IMR-90 (cell line): ENCODE measurements around the gene GATA2. TPM values are rescaled to one million over a fixed set of nuclear protein-coding genes. Genes with fewer than 3 reads are reported as not detected.

ENCODE experiments used
- ATAC-seq: fragments of 200-7000 bp; cut with Tn5 transposase; 2 replicates; pipeline ENCODE4 v1.9.1; 2020; ENCODE audit warnings: low read depth, mild to moderate bottlenecking, moderate library complexity
- BruUV-seq: library from RNA; stranded (reverse); fragments of 400-500 nt; replicated peaks from 2 replicates; lab custom pipeline; 2021; lab: Mats Ljungman, UMichigan
- CTCF ChIA-PET: fragments of 300-600 bp; formaldehyde crosslinking; extraction: SDS; loops from one replicate; lab custom pipeline; 2021; ENCODE audit warnings: antibody characterized with exemption; lab: Yijun Ruan, JAX
- POLR2A ChIA-PET: fragments of 300-600 bp; sonication (Branson Sonifier 250); formaldehyde crosslinking; loops from one replicate; lab custom pipeline; 2022; ENCODE audit warnings: antibody characterized with exemption; ENCODE audit not compliant: unreplicated experiment; lab: Charles Lee
- DNase-seq: peaks from one replicate; pipeline ENCODE4 v3.0.0; 2013
- H2AFZ ChIP-seq: replicated peaks from 2 replicates; pipeline ENCODE3; 2013; ENCODE audit warnings: low read length, mild to moderate bottlenecking; ENCODE audit not compliant: poor library complexity
- H2AK5ac ChIP-seq: 2 replicates; pipeline ENCODE4 v1.6.1; 2013; ENCODE audit warnings: low read depth, low read length, inconsistent platforms
- H2AK9ac ChIP-seq: replicated peaks from 2 replicates; pipeline ENCODE3; 2013; ENCODE audit warnings: mild to moderate bottlenecking, low read depth, low read length, moderate library complexity; ENCODE audit not compliant: poor library complexity
- H2BK120ac ChIP-seq: 2 replicates; pipeline ENCODE4 v1.6.1; 2013; ENCODE audit warnings: low read depth, low read length, inconsistent platforms
- H2BK15ac ChIP-seq: 3 replicates; pipeline ENCODE4 v1.6.1; 2013; ENCODE audit warnings: low read depth, low read length, inconsistent platforms
- H2BK20ac ChIP-seq: 2 replicates; pipeline ENCODE4 v1.6.1; 2013; ENCODE audit warnings: low read depth, mild to moderate bottlenecking, inconsistent platforms, low read length, moderate library complexity
- H2BK5ac ChIP-seq: 2 replicates; pipeline ENCODE4 v1.6.1; 2013; ENCODE audit warnings: mild to moderate bottlenecking, low read depth, low read length, inconsistent platforms; ENCODE audit not compliant: poor library complexity, severe bottlenecking
- H3K14ac ChIP-seq: replicated peaks from 2 replicates; pipeline ENCODE4 v1.6.1; 2013; ENCODE audit warnings: low read depth, low read length, inconsistent platforms
- H3K18ac ChIP-seq: 2 replicates; pipeline ENCODE4 v1.6.1; 2013; ENCODE audit warnings: low read depth, low read length, control low read depth
- H3K23ac ChIP-seq: 2 replicates; pipeline ENCODE4 v1.6.1; 2013; ENCODE audit warnings: low read depth, low read length, inconsistent platforms
- H3K27ac ChIP-seq: 2 replicates; pipeline ENCODE4 v1.5.1; 2013; ENCODE audit warnings: mild to moderate bottlenecking, control low read depth, low read length; ENCODE audit not compliant: insufficient read depth
- H3K27me3 ChIP-seq: 2 replicates; pipeline ENCODE4 v1.6.1; 2013; ENCODE audit warnings: low read length; ENCODE audit not compliant: control insufficient read depth, insufficient read depth
- H3K36me3 ChIP-seq: 2 replicates; pipeline ENCODE4 v1.6.1; 2013; ENCODE audit warnings: low read length, mixed read lengths; ENCODE audit not compliant: control insufficient read depth, insufficient read depth
- H3K4ac ChIP-seq: 2 replicates; pipeline ENCODE4 v1.6.1; 2013; ENCODE audit warnings: low read depth, low read length, inconsistent platforms
- H3K4me1 ChIP-seq: 2 replicates; pipeline ENCODE4 v1.6.1; 2013; ENCODE audit warnings: low read length, mixed read lengths; ENCODE audit not compliant: control insufficient read depth, insufficient read depth
- H3K4me2 ChIP-seq: 2 replicates; pipeline ENCODE4 v1.6.1; 2013; ENCODE audit warnings: low read depth, mild to moderate bottlenecking, control low read depth, low read length, moderate library complexity
- H3K4me3 ChIP-seq: 2 replicates; pipeline ENCODE4 v1.5.1; 2013; ENCODE audit warnings: low read depth, mild to moderate bottlenecking, control low read depth, low read length, moderate library complexity; ENCODE audit not compliant: insufficient read depth
- H3K56ac ChIP-seq: 2 replicates; pipeline ENCODE4 v1.6.1; 2013; ENCODE audit warnings: low read length, inconsistent platforms; ENCODE audit not compliant: insufficient read depth; ENCODE audit errors: extremely low read depth
- H3K79me1 ChIP-seq, 2 experiments: 2 replicates each; pipeline ENCODE4 v1.6.1; 2013; ENCODE audit warnings: low read length in 2 of 2, inconsistent platforms in 1 of 2, low read depth in 1 of 2
- H3K9ac ChIP-seq: 2 replicates; pipeline ENCODE4 v1.6.1; 2013; ENCODE audit warnings: low read depth, low read length, control low read depth
- H3K9me1 ChIP-seq: 2 replicates; pipeline ENCODE4 v1.6.1; 2013; ENCODE audit warnings: low read length, inconsistent platforms; ENCODE audit not compliant: insufficient read depth
- H3K9me3 ChIP-seq: 2 replicates; pipeline ENCODE4 v1.6.1; 2013; ENCODE audit warnings: low read length; ENCODE audit not compliant: control insufficient read depth, insufficient read depth
- H4K20me1 ChIP-seq: 2 replicates; pipeline ENCODE4 v1.6.1; 2013; ENCODE audit warnings: low read length, inconsistent platforms; ENCODE audit not compliant: insufficient read depth
- H4K5ac ChIP-seq: 2 replicates; pipeline ENCODE4 v1.6.1; 2013; ENCODE audit warnings: mild to moderate bottlenecking, low read depth, low read length, control low read depth
- H4K8ac ChIP-seq, 2 experiments: 2 replicates each; pipeline ENCODE4 v1.6.1; 2013; ENCODE audit warnings: low read depth in 2 of 2, low read length in 2 of 2, control low read depth in 1 of 2, inconsistent platforms in 1 of 2
- H4K91ac ChIP-seq: 2 replicates; pipeline ENCODE4 v1.6.1; 2013; ENCODE audit warnings: low read depth, low read length, inconsistent platforms; ENCODE audit not compliant: insufficient read depth
- BHLHE40 ChIP-seq: fragments of 150-350 bp; IDR thresholded peaks from 2 replicates; pipeline ENCODE4 v1.6.1; 2016; ENCODE audit warnings: mild to moderate bottlenecking, low read depth, low read length
- CEBPB ChIP-seq: IDR thresholded peaks from 2 replicates; pipeline ENCODE4 v1.6.1; 2012; ENCODE audit warnings: low read depth, low read length, improper control_type of control experiment
- CHD1 ChIP-seq: IDR thresholded peaks from 2 replicates; pipeline ENCODE4 v1.6.1; 2012; ENCODE audit warnings: low read depth, low read length, improper control_type of control experiment
- ELK1 ChIP-seq: fragments of 150-350 bp; IDR thresholded peaks from 2 replicates; pipeline ENCODE4 v1.6.1; 2016; ENCODE audit warnings: low read depth, mild to moderate bottlenecking, low read length, moderate library complexity, borderline replicate concordance
- FOS ChIP-seq: fragments of 150-350 bp; IDR thresholded peaks from 2 replicates; pipeline ENCODE4 v1.6.1; 2016; ENCODE audit warnings: low read depth, low read length
- MAFK ChIP-seq: IDR thresholded peaks from 2 replicates; pipeline ENCODE4 v1.6.1; 2012; ENCODE audit warnings: low read depth, low read length, improper control_type of control experiment
- MAZ ChIP-seq: IDR thresholded peaks from 2 replicates; pipeline ENCODE4 v1.6.1; 2012; ENCODE audit warnings: low read depth, mild to moderate bottlenecking, low read length, improper control_type of control experiment, moderate library complexity, borderline replicate concordance
- MXI1 ChIP-seq: IDR thresholded peaks from 2 replicates; pipeline ENCODE4 v1.6.1; 2012; ENCODE audit warnings: low read depth, mild to moderate bottlenecking, low read length, moderate library complexity, borderline replicate concordance
- NFE2L2 ChIP-seq: fragments of 150-350 bp; IDR thresholded peaks from 2 replicates; pipeline ENCODE4 v1.6.1; 2016; ENCODE audit warnings: low read depth, mild to moderate bottlenecking, low read length
- POLR2A ChIP-seq: IDR thresholded peaks from 2 replicates; pipeline ENCODE4 v1.6.1; 2012; ENCODE audit warnings: mild to moderate bottlenecking, low read depth, low read length
- RAD21 ChIP-seq: IDR thresholded peaks from 2 replicates; pipeline ENCODE4 v1.6.1; 2012; ENCODE audit warnings: low read length, improper control_type of control experiment
- RCOR1 ChIP-seq: IDR thresholded peaks from 2 replicates; pipeline ENCODE4 v1.6.1; 2012; ENCODE audit warnings: mild to moderate bottlenecking, low read length, improper control_type of control experiment; ENCODE audit not compliant: insufficient replicate concordance
- RFX5 ChIP-seq: IDR thresholded peaks from 2 replicates; pipeline ENCODE4 v1.8.0; 2012; ENCODE audit warnings: low read depth, mild to moderate bottlenecking, low read length, moderate library complexity
- SMC3 ChIP-seq: fragments of 150-350 bp; IDR thresholded peaks from 2 replicates; pipeline ENCODE4 v1.6.1; 2016; ENCODE audit warnings: low read depth, mild to moderate bottlenecking, antibody characterized with exemption, low read length, moderate library complexity
- WGBS, 2 experiments: methylation state at CpG; one replicate each; pipeline versions ENCODE4 v1.1.5 to v1.1.7; 2013; ENCODE audit warnings: missing lambda C conversion rate in 2 of 2; ENCODE audit not compliant: insufficient read length in 1 of 2; ENCODE audit errors: extremely low coverage in 2 of 2; 5-methylcytosine and 5-hydroxymethylcytosine counted together
- dilution Hi-C: fragments of 300-500 bp; cut with HindIII; formaldehyde crosslinking; loops from one replicate; pipeline ENCODE4 v1.14.3; 2018; ENCODE audit warnings: low sequenced_read_pairs; ENCODE audit not compliant: unreplicated experiment
- in situ Hi-C: fragments of 300-500 bp; cut with MboI; formaldehyde crosslinking; loops from 3 replicates; pipeline ENCODE4 v1.14.3; 2019; ENCODE audit warnings: low sequenced_read_pairs, inconsistent platforms, mixed read lengths
- intact Hi-C: fragments of 100-400 bp; cut with micrococcal nuclease; formaldehyde crosslinking; loops from 2 replicates; pipeline ENCODE4 v1.10.0; 2022
- polyA plus RNA-seq, 3 experiments: library from polyadenylated mRNA; depleted of rRNA; stranded (reverse); fragments of >200 nt; gene quantifications; 2 replicates each; pipeline ENCODE4 v1.2.3, GENCODE V29; 2012; ENCODE audit warnings: low replicate concordance in 1 of 3
- total RNA-seq: library from RNA; depleted of rRNA; stranded (reverse); fragments of >200 nt; gene quantifications from 2 replicates; pipeline ENCODE4 v1.2.3, GENCODE V29; 2012
- TF ChIP-seq, protein P1 (sequence below): fragments of 150-350 bp; IDR thresholded peaks from 2 replicates; pipeline ENCODE4 v1.6.1; 2017; ENCODE audit warnings: mild to moderate bottlenecking, antibody characterized with exemption, low read length, low read depth
- TF ChIP-seq, protein P2 (sequence below): conservative IDR thresholded peaks from 2 replicates; pipeline ENCODE4 v1.5.1; 2012; ENCODE audit warnings: mild to moderate bottlenecking, low read depth, low read length, improper control_type of control experiment

GATA2 gene
- total and polyA plus RNA-seq, 2 of the 4 experiments (the other 2 are of a cell fraction): 2.2 to 13.5 TPM

DNA sequence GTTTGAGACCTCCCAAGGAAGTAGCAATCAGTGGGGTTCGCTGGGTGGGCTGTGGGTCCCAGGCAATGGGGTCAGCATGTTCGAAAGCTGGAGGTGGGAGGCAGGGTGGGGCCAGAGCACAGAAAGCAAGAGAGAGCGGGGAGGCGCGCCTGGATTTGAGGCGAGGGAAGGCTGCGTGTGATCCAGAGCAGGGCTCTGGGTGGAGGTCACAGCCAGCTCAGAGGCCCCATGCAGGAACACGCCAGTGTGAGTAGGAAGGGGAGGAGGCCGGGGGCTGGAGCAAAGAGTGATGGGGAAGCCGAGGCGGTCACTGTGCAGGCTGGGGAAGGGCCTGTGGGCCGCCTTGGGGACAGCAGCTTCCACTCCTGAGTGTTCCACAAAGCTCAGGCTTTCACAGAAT is 35.1 kb downstream of the GATA2 start:
- H4K91ac ChIP-seq: no peak overlapping the region
- no peaks in the 10 kb centered on the region; the same call in 1 of the 2 replicates for H4K20me1 ChIP-seq
- H3K4me3 ChIP-seq: no peak overlapping the region
- H2BK5ac ChIP-seq: no peak overlapping the region
- no peak overlapping the region for H3K14ac ChIP-seq
- H3K18ac ChIP-seq: no peak overlapping the region
- no TSS peak for BruUV-seq
- no peaks in the 10 kb centered on the region for H3K4me1 ChIP-seq
- ChIA-PET POLR2A (no interaction called here), CTCF (no interaction called here)
- WGBS, 2 experiments: 49% methylated on average over 8 of the region's 12 CpGs; no CpG with 5 or more reads in 1 of the 2 experiments
- H3K56ac ChIP-seq: no peak overlapping the region
- H2BK120ac ChIP-seq: no peak overlapping the region
- H3K4me2 ChIP-seq: no peak overlapping the region
- H4K8ac ChIP-seq: no peak overlapping the region
- H4K5ac ChIP-seq: no peak overlapping the region
- H2BK20ac ChIP-seq: no peak overlapping the region
- H3K36me3 ChIP-seq: no peaks in the 10 kb centered on the region
- H3K27me3 ChIP-seq: peaks cover 60% of the 10 kb centered on the region
- ATAC-seq (no peak), DNase-seq (no peak)
- no peak overlapping the region for H3K9ac ChIP-seq
- H3K9me1 ChIP-seq: no peaks in the 10 kb centered on the region
- dilution Hi-C loops (no loop called here), intact Hi-C loops (no loop called here), in situ Hi-C loops (no loop called here)
- H3K4ac ChIP-seq: no peak overlapping the region
- no peak overlapping the region for H3K23ac ChIP-seq
- no peak overlapping the region for H2AK9ac ChIP-seq
- H2AFZ ChIP-seq: peak overlapping the region; percentile 21
- no peak for TF ChIP-seq NFE2L2
- TF ChIP-seq BHLHE40: no peak
- TF ChIP-seq CEBPB: no peak
- no peak for TF ChIP-seq CHD1
- no peak for TF ChIP-seq SMC3
- no peak for TF ChIP-seq RCOR1
- no peak for TF ChIP-seq FOS
- no peak for TF ChIP-seq MAZ
- TF ChIP-seq, protein P1, sequence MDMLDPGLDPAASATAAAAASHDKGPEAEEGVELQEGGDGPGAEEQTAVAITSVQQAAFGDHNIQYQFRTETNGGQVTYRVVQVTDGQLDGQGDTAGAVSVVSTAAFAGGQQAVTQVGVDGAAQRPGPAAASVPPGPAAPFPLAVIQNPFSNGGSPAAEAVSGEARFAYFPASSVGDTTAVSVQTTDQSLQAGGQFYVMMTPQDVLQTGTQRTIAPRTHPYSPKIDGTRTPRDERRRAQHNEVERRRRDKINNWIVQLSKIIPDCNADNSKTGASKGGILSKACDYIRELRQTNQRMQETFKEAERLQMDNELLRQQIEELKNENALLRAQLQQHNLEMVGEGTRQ: no peak
- TF ChIP-seq MXI1: no peak
- TF ChIP-seq ELK1: no peak
- TF ChIP-seq RFX5: no peak
- no peak for TF ChIP-seq POLR2A
- TF ChIP-seq, protein P2, sequence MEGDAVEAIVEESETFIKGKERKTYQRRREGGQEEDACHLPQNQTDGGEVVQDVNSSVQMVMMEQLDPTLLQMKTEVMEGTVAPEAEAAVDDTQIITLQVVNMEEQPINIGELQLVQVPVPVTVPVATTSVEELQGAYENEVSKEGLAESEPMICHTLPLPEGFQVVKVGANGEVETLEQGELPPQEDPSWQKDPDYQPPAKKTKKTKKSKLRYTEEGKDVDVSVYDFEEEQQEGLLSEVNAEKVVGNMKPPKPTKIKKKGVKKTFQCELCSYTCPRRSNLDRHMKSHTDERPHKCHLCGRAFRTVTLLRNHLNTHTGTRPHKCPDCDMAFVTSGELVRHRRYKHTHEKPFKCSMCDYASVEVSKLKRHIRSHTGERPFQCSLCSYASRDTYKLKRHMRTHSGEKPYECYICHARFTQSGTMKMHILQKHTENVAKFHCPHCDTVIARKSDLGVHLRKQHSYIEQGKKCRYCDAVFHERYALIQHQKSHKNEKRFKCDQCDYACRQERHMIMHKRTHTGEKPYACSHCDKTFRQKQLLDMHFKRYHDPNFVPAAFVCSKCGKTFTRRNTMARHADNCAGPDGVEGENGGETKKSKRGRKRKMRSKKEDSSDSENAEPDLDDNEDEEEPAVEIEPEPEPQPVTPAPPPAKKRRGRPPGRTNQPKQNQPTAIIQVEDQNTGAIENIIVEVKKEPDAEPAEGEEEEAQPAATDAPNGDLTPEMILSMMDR: no peak
- no peak for TF ChIP-seq RAD21
- no peak for TF ChIP-seq MAFK
- no peak overlapping the region for H2BK15ac ChIP-seq
- no peak overlapping the region for H2AK5ac ChIP-seq
- no peak overlapping the region for H3K27ac ChIP-seq
- H3K79me1 ChIP-seq: no peaks in the 10 kb centered on the region
- peaks cover 2% of the 10 kb centered on the region; the same call in 1 of the 2 replicates for H3K9me3 ChIP-seq
